ENCODE results near the gene CD80. TPM values are rescaled to one million over a fixed set of nuclear protein-coding genes. Genes with fewer than 3 reads are reported as not detected.

Gene CD80
- total RNA-seq, 3 donors from 2014 or later (not counting 1 experiment from before 2014, with no cell fraction given): 0.40 to 1.1 TPM; not detected in 1

GRCh38 chr3:119490153-119490552 lies 69.3 kb downstream of the CD80 start:
- peaks cover 8% of the 10 kb centered on the region for H3K36me3 Mint-ChIP-seq
- TF ChIP-seq CTCF (IDR thresholded peaks at IDR 0.05): no peak
- no peak overlapping the region for H3K4me3 ChIP-seq (ENCODE audit: low read length)
- H3K9me3 ChIP-seq (ENCODE audit: control insufficient read depth, insufficient read depth, low read length): no peaks in the 10 kb centered on the region
- peaks cover 41% of the 10 kb centered on the region for H3K36me3 ChIP-seq (ENCODE audit: control insufficient read depth, insufficient read depth, low read length)
- WGBS (ENCODE audit: insufficient coverage): 97% methylated on average over 2 of the region's 2 CpGs
- H3K27ac Mint-ChIP-seq: no peak overlapping the region
- intact Hi-C loops (cut with micrococcal nuclease): no loop called here
- H3K4me1 ChIP-seq (ENCODE audit: control insufficient read depth, insufficient read depth, low read length): no peaks in the 10 kb centered on the region
- H3K4me3 Mint-ChIP-seq: no peak overlapping the region
- DNase-seq (no peak), ATAC-seq (no peak)
- H3K27me3 Mint-ChIP-seq (ENCODE audit: low read depth in 2 of 2): no peaks in the 10 kb centered on the region
- H3K4me1 Mint-ChIP-seq: no peaks in the 10 kb centered on the region
- no peak overlapping the region for H3K27ac ChIP-seq (ENCODE audit: low read length)
- no peaks in the 10 kb centered on the region for H3K9me3 Mint-ChIP-seq
- H3K27me3 ChIP-seq (ENCODE audit: control insufficient read depth, insufficient read depth, low read length): no peaks in the 10 kb centered on the region

- no peak for DNase-seq
- Histone ChIP-seq H3K9me3 (ENCODE audit: control insufficient read depth, insufficient read depth, low read length) (no peaks in the 10 kb centered on the region), H3K4me1 (ENCODE audit: control insufficient read depth, insufficient read depth, low read length) (no peaks in the 10 kb centered on the region), H3K36me3 (ENCODE audit: control insufficient read depth, insufficient read depth, low read length) (peaks cover 64% of the 10 kb centered on the region), H3K27ac (ENCODE audit: low read length) (no peak overlapping the region), H3K27me3 (ENCODE audit: control insufficient read depth, insufficient read depth, low read length) (no peaks in the 10 kb centered on the region), H3K4me3 (ENCODE audit: low read length) (no peak overlapping the region)
- WGBS (ENCODE audit: insufficient coverage): 100% methylated on average over 2 of the region's 2 CpGs
- Mint-ChIP-seq H3K27ac (no peak overlapping the region), H3K27me3 (ENCODE audit: low read depth in 2 of 2) (no peaks in the 10 kb centered on the region), H3K36me3 (peaks cover 8% of the 10 kb centered on the region), H3K4me1 (no peaks in the 10 kb centered on the region), H3K9me3 (no peaks in the 10 kb centered on the region), H3K4me3 (no peak overlapping the region)
- ATAC-seq: no peak
- TF ChIP-seq CTCF (IDR thresholded peaks at IDR 0.05): no peak
- intact Hi-C loops (cut with micrococcal nuclease): no loop called here
These were observed 73.9 kb downstream of the CD80 start for GRCh38 chr3:119485563-119485962.

GRCh38 chr3:119483101-119483500 lies 76.3 kb downstream of the CD80 start:
- Histone ChIP-seq H3K4me3 (ENCODE audit: low read length) (no peak overlapping the region), H3K4me1 (ENCODE audit: control insufficient read depth, insufficient read depth, low read length) (no peaks in the 10 kb centered on the region), H3K27ac (ENCODE audit: low read length) (no peak overlapping the region), H3K36me3 (ENCODE audit: control insufficient read depth, insufficient read depth, low read length) (peaks cover 66% of the 10 kb centered on the region), H3K9me3 (ENCODE audit: control insufficient read depth, insufficient read depth, low read length) (no peaks in the 10 kb centered on the region), H3K27me3 (ENCODE audit: control insufficient read depth, insufficient read depth, low read length) (no peaks in the 10 kb centered on the region)
- Mint-ChIP-seq H3K9me3 (no peaks in the 10 kb centered on the region), H3K27me3 (ENCODE audit: low read depth in 2 of 2) (no peaks in the 10 kb centered on the region), H3K4me3 (no peak overlapping the region), H3K4me1 (no peaks in the 10 kb centered on the region), H3K27ac (no peak overlapping the region), H3K36me3 (peaks cover 8% of the 10 kb centered on the region)
- 100% methylated on average over 1 of the region's 1 CpG for WGBS (ENCODE audit: insufficient coverage)
- no peak for DNase-seq
- no peak for TF ChIP-seq CTCF (IDR thresholded peaks at IDR 0.05)
- intact Hi-C loops (cut with micrococcal nuclease): no loop called here
- no peak for ATAC-seq

GRCh38 chr3:119481079-119481478 lies 78.3 kb downstream of the CD80 start:
- intact Hi-C loops (cut with micrococcal nuclease): no loop called here
- no peak for ATAC-seq
- Mint-ChIP-seq H3K4me1 (no peaks in the 10 kb centered on the region), H3K27ac (no peak overlapping the region), H3K36me3 (peaks cover 16% of the 10 kb centered on the region), H3K27me3 (ENCODE audit: low read depth in 2 of 2) (no peaks in the 10 kb centered on the region), H3K4me3 (no peak overlapping the region), H3K9me3 (no peaks in the 10 kb centered on the region)
- Histone ChIP-seq H3K36me3 (ENCODE audit: control insufficient read depth, insufficient read depth, low read length) (peaks cover 68% of the 10 kb centered on the region), H3K27me3 (ENCODE audit: control insufficient read depth, insufficient read depth, low read length) (no peaks in the 10 kb centered on the region), H3K4me1 (ENCODE audit: control insufficient read depth, insufficient read depth, low read length) (no peaks in the 10 kb centered on the region), H3K9me3 (ENCODE audit: control insufficient read depth, insufficient read depth, low read length) (no peaks in the 10 kb centered on the region), H3K4me3 (ENCODE audit: low read length) (no peak overlapping the region), H3K27ac (ENCODE audit: low read length) (no peak overlapping the region)
- DNase-seq: no peak
- no peak for TF ChIP-seq CTCF (IDR thresholded peaks at IDR 0.05)
- WGBS (ENCODE audit: insufficient coverage): 100% methylated on average over 1 of the region's 2 CpGs
